ENCODE results near the gene STOML1.

DNA sequence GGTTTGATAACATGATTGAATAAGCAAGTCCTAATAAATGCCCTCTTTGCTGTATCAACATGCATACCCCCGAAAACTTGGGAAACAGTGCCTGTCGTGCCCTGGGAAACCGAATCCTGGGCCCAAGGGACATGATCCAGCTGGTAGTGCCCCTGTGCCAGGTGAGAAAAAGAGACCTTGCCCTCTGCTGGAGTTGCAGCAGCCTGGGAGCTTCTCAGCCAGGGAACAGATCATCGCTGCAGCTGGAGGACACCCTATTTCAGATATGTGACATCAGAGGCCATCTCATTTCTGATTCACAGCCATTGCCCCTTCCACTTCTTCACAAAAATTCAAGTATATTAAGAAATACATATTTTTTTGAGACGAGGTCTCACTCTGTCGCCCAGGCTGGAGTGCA is 32.3 kb downstream of the STOML1 start:
- TF ChIP-seq, protein P1, sequence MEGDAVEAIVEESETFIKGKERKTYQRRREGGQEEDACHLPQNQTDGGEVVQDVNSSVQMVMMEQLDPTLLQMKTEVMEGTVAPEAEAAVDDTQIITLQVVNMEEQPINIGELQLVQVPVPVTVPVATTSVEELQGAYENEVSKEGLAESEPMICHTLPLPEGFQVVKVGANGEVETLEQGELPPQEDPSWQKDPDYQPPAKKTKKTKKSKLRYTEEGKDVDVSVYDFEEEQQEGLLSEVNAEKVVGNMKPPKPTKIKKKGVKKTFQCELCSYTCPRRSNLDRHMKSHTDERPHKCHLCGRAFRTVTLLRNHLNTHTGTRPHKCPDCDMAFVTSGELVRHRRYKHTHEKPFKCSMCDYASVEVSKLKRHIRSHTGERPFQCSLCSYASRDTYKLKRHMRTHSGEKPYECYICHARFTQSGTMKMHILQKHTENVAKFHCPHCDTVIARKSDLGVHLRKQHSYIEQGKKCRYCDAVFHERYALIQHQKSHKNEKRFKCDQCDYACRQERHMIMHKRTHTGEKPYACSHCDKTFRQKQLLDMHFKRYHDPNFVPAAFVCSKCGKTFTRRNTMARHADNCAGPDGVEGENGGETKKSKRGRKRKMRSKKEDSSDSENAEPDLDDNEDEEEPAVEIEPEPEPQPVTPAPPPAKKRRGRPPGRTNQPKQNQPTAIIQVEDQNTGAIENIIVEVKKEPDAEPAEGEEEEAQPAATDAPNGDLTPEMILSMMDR (IDR thresholded peaks at IDR 0.05): no peak
- no peak for TF ChIP-seq POLR2A (IDR thresholded peaks at IDR 0.05)
